A673 (cell line): Measurements from ENCODE around the gene MRPL50. TPM values are rescaled to one million over a fixed set of nuclear protein-coding genes. Genes with fewer than 3 reads are reported as not detected.
A peak's percentile ranks its signal among the peaks of the same experiment; 100 is the strongest.

Source experiments
- BruUV-seq: library from RNA; stranded (reverse); fragments of 400-500 nt; replicated peaks from 2 replicates; lab custom pipeline; 2021; lab: Mats Ljungman, UMichigan
- CTCF ChIA-PET: fragments of 300-600 bp; sonication (Branson Sonifier 250); formaldehyde crosslinking; loops from one replicate; lab custom pipeline; 2022; ENCODE audit warnings: antibody characterized with exemption; lab: Charles Lee
- POLR2A ChIA-PET: fragments of 300-600 bp; sonication (Branson Sonifier 250); formaldehyde crosslinking; loops from one replicate; lab custom pipeline; 2022; ENCODE audit warnings: antibody characterized with exemption; ENCODE audit not compliant: low non-redundant PET; lab: Charles Lee
- DNase-seq: peaks from one replicate; pipeline ENCODE4 v3.0.0-alpha.2; 2015; ENCODE audit warnings: low spot score
- H3K27ac ChIP-seq: fragments of 200-600 bp; sonication (generic); 2 replicates; pipeline ENCODE4 v1.5.1; 2016; ENCODE audit warnings: mixed run types, low read depth, mild to moderate bottlenecking, mixed read lengths, antibody characterized with exemption, low read length; ENCODE audit not compliant: poor library complexity, severe bottlenecking
- H3K27me3 ChIP-seq: fragments of 200-600 bp; sonication (generic); replicated peaks from 2 replicates; pipeline ENCODE4 v1.6.1; 2017; ENCODE audit warnings: mixed run types, low read depth, mild to moderate bottlenecking, mixed read lengths, antibody characterized with exemption, low read length; ENCODE audit not compliant: insufficient read depth, poor library complexity
- H3K36me3 ChIP-seq: fragments of 200-600 bp; sonication (generic); 2 replicates; pipeline ENCODE4 v1.6.1; 2016; ENCODE audit warnings: mixed run types, mild to moderate bottlenecking, mixed read lengths, antibody characterized with exemption, low read length; ENCODE audit not compliant: insufficient read depth, poor library complexity, severe bottlenecking
- H3K4me1 ChIP-seq: fragments of 200-600 bp; sonication (generic); 2 replicates; pipeline ENCODE4 v1.6.1; 2017; ENCODE audit warnings: mixed run types, mild to moderate bottlenecking, mixed read lengths, antibody characterized with exemption, low read length; ENCODE audit not compliant: insufficient read depth, poor library complexity, severe bottlenecking
- H3K4me3 ChIP-seq: fragments of 200-600 bp; sonication (generic); 2 replicates; pipeline ENCODE4 v1.5.1; 2016; ENCODE audit warnings: low read depth, mixed run types, mild to moderate bottlenecking, mixed read lengths, low read length; ENCODE audit not compliant: poor library complexity, severe bottlenecking
- H3K9me3 ChIP-seq: fragments of 200-600 bp; sonication (generic); 2 replicates; pipeline ENCODE4 v1.6.1; 2016; ENCODE audit warnings: mixed run types, low read depth, mild to moderate bottlenecking, mixed read lengths, antibody characterized with exemption, low read length; ENCODE audit not compliant: poor library complexity, severe bottlenecking
- CTCF ChIP-seq: fragments of 300-800, 200-600 bp; sonication (generic); conservative IDR thresholded peaks from 2 replicates; pipeline ENCODE4 v1.5.1; 2017; ENCODE audit warnings: low read depth, mild to moderate bottlenecking, antibody characterized with exemption, low read length, moderate library complexity, mixed read lengths
- EZH2 ChIP-seq: fragments of 200-600 bp; sonication (generic); IDR thresholded peaks from 2 replicates; pipeline ENCODE4 v1.6.1; 2017; ENCODE audit warnings: borderline replicate concordance, low read depth, mild to moderate bottlenecking, mixed read lengths, antibody characterized with exemption, low read length; ENCODE audit not compliant: poor library complexity, severe bottlenecking
- intact Hi-C: fragments of 100-400 bp; cut with micrococcal nuclease; formaldehyde crosslinking; loops from one replicate; pipeline ENCODE4 v1.10.0; 2022; ENCODE audit not compliant: unreplicated experiment
- total RNA-seq: library from RNA; stranded (reverse); gene quantifications from 2 replicates; pipeline ENCODE4 v1.2.3, GENCODE V29; 2021

Gene MRPL50
- total RNA-seq, 1 experiment from 2014 or later: 17.0 TPM

GRCh38 chr9:101403516-101404285, 5.3 kb upstream of the MRPL50 start:
- peaks cover 4% of the 10 kb centered on the region for H3K4me1 ChIP-seq
- H3K9me3 ChIP-seq: peaks cover 53% of the 10 kb centered on the region
- ChIA-PET CTCF (no interaction called here), POLR2A (no interaction called here)
- no peak for DNase-seq
- TF ChIP-seq CTCF (no peak), EZH2 (no peak)
- BruUV-seq: no TSS peak
- intact Hi-C loops: no loop called here
- H3K4me3 ChIP-seq: no peak overlapping the region
- no peak overlapping the region for H3K27ac ChIP-seq
- H3K36me3 ChIP-seq: peaks cover 85% of the 10 kb centered on the region
- no peaks in the 10 kb centered on the region for H3K27me3 ChIP-seq

- Histone ChIP-seq H3K27me3 (no peaks in the 10 kb centered on the region), H3K4me3 (peak overlapping the region; percentile 62), H3K27ac (no peak overlapping the region), H3K36me3 (peaks cover 67% of the 10 kb centered on the region), H3K4me1 (peaks cover 4% of the 10 kb centered on the region), H3K9me3 (peaks cover 24% of the 10 kb centered on the region)
- no peak for DNase-seq
- ChIA-PET POLR2A (no interaction called here), CTCF (interaction anchor here (1.1 kb wide), 1 partner anchor 12 kb away, joined by 4 read pairs; no protein-coding TSS in a partner anchor)
- BruUV-seq: TSS peak; percentile 22
- intact Hi-C loops: no loop called here
- TF ChIP-seq EZH2 (no peak), CTCF (no peak)
Observed at GRCh38 chr9:101400120-101400519, 1.7 kb upstream of the MRPL50 start.

- Histone ChIP-seq H3K9me3 (peaks cover 22% of the 10 kb centered on the region), H3K27me3 (no peaks in the 10 kb centered on the region), H3K4me1 (peaks cover 4% of the 10 kb centered on the region), H3K4me3 (peak overlapping the region; percentile 62), H3K36me3 (peaks cover 63% of the 10 kb centered on the region), H3K27ac (no peak overlapping the region)
- TF ChIP-seq EZH2 (no peak), CTCF (no peak)
- ChIA-PET CTCF (interaction anchor here (1.1 kb wide), 1 partner anchor 11 kb away, joined by 4 read pairs; no protein-coding TSS in a partner anchor), POLR2A (no interaction called here)
- intact Hi-C loops: no loop called here
- DNase-seq: no peak
- BruUV-seq: no TSS peak
Observed at GRCh38 chr9:101399643-101399970, 1.2 kb upstream of the MRPL50 start.
